ENCODE results near the gene ANKK1. TPM values are rescaled to one million over a fixed set of nuclear protein-coding genes. Genes with fewer than 3 reads are reported as not detected.

Gene ANKK1
- total and polyA plus RNA-seq, 10 of the 15 experiments (the other 5 are each of a cell fraction or from before 2014, with no cell fraction given): not detected

DNA sequence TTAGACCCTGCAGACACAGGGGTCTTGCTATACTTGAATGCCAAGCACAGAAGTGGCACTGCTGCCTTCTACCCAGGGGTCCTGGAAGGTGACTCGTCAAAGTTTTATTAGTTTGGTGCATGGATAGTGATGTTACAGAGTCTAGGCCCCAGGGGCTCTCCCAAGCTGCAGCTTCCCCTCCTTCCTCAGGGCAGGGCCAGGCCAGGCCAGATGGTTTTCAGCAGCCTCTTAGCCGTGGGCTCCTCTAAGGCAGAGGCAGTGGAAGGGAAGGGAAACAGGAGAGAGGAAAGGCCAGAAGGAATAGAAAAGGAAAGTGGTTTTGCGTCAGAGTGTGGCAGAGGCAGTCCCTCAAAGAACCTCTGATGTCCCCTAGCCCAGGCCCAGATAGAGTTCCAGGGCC lies 21.9 kb downstream of the ANKK1 start:
- intact Hi-C loops (cut with micrococcal nuclease; ENCODE audit: unreplicated experiment) (no loop called here), in situ Hi-C loops (cut with MboI) (no loop called here)
- Histone ChIP-seq H3K79me2 (ENCODE audit: control insufficient read depth, insufficient read depth, low read length) (no peaks in the 10 kb centered on the region), H3K4me1 (ENCODE audit: control insufficient read depth, insufficient read depth, low read length) (no peaks in the 10 kb centered on the region), H3K36me3 (ENCODE audit: control insufficient read depth in 2 of 2, insufficient read depth in 2 of 2, low read length in 1 of 2) (no peaks in the 10 kb centered on the region), H3K27me3 (replicated peaks in 1 of 2; ENCODE audit: control insufficient read depth in 2 of 2, insufficient read depth in 2 of 2, low read length in 1 of 2) (peaks cover 0 to 6% of the 10 kb centered on the region in 2 experiments; a peak in 2 of 4 replicates), H3K9me3 (replicated peaks; ENCODE audit: control insufficient read depth, insufficient read depth, low read length) (no peaks in the 10 kb centered on the region), H4K20me1 (ENCODE audit: control insufficient read depth, insufficient read depth) (no peaks in the 10 kb centered on the region; the same call in 1 of the 2 replicates), H2AFZ (ENCODE audit: control insufficient read depth, low read depth, low read length) (no peak overlapping the region), H3K27ac (ENCODE audit: control insufficient read depth, insufficient read depth) (no peak overlapping the region), H3K4me3 (no peak overlapping the region), H3K4me2 (ENCODE audit: control insufficient read depth, insufficient read depth) (no peak overlapping the region), H3K9ac (ENCODE audit: control insufficient read depth, insufficient read depth, low read length) (no peak overlapping the region)
- DNase-seq (ENCODE audit: low read depth, low spot score) (no peak), ATAC-seq (no peak), FAIRE-seq (no peak)
- WGBS (ENCODE audit: insufficient coverage, insufficient replicate concordance, low lambda C conversion rate, missing lambda C conversion rate): 13% methylated on average over 3 of the region's 3 CpGs
- CTCF ChIA-PET: no interaction called here
- POLR2A ChIA-PET: no interaction called here
- BruUV-seq (replicated peaks): no TSS peak
- SMC1A ChIA-PET (ENCODE audit: uncharacterized antibody, unreplicated experiment): no interaction called here
- RAD21 ChIA-PET (ENCODE audit: unreplicated experiment): no interaction called here
- TF ChIP-seq ZNF687 (IDR thresholded peaks at IDR 0.05) (no peak), SUPT20H (IDR thresholded peaks at IDR 0.05; ENCODE audit: borderline replicate concordance, control insufficient read depth, low read depth, low read length) (no peak), FOS (IDR thresholded peaks at IDR 0.05; ENCODE audit: borderline replicate concordance, extremely low read depth, insufficient read length) (no peak), SUZ12 (IDR thresholded peaks at IDR 0.05; ENCODE audit: unreplicated experiment) (no peak), ESRRA (IDR thresholded peaks at IDR 0.05; ENCODE audit: low read length) (no peak), IRF4 (IDR thresholded peaks at IDR 0.05; ENCODE audit: low read depth, low read length) (no peak), PAX5 (IDR thresholded peaks at IDR 0.05; ENCODE audit: borderline replicate concordance, low read depth, low read length) (no peak), ASH2L (IDR thresholded peaks at IDR 0.05; ENCODE audit: borderline replicate concordance, low read depth) (no peak), NBN (IDR thresholded peaks at IDR 0.05) (no peak), BRCA1 (IDR thresholded peaks at IDR 0.05; ENCODE audit: low read depth, low read length) (no peak), BCL11A (IDR thresholded peaks at IDR 0.05; ENCODE audit: low read depth, low read length) (no peak)
- TF ChIP-seq, protein P1, sequence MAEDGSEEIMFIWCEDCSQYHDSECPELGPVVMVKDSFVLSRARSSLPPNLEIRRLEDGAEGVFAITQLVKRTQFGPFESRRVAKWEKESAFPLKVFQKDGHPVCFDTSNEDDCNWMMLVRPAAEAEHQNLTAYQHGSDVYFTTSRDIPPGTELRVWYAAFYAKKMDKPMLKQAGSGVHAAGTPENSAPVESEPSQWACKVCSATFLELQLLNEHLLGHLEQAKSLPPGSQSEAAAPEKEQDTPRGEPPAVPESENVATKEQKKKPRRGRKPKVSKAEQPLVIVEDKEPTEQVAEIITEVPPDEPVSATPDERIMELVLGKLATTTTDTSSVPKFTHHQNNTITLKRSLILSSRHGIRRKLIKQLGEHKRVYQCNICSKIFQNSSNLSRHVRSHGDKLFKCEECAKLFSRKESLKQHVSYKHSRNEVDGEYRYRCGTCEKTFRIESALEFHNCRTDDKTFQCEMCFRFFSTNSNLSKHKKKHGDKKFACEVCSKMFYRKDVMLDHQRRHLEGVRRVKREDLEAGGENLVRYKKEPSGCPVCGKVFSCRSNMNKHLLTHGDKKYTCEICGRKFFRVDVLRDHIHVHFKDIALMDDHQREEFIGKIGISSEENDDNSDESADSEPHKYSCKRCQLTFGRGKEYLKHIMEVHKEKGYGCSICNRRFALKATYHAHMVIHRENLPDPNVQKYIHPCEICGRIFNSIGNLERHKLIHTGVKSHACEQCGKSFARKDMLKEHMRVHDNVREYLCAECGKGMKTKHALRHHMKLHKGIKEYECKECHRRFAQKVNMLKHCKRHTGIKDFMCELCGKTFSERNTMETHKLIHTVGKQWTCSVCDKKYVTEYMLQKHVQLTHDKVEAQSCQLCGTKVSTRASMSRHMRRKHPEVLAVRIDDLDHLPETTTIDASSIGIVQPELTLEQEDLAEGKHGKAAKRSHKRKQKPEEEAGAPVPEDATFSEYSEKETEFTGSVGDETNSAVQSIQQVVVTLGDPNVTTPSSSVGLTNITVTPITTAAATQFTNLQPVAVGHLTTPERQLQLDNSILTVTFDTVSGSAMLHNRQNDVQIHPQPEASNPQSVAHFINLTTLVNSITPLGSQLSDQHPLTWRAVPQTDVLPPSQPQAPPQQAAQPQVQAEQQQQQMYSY (CRISPR knock-in tag; IDR thresholded peaks at IDR 0.05): no peak
- TF ChIP-seq, protein P2, sequence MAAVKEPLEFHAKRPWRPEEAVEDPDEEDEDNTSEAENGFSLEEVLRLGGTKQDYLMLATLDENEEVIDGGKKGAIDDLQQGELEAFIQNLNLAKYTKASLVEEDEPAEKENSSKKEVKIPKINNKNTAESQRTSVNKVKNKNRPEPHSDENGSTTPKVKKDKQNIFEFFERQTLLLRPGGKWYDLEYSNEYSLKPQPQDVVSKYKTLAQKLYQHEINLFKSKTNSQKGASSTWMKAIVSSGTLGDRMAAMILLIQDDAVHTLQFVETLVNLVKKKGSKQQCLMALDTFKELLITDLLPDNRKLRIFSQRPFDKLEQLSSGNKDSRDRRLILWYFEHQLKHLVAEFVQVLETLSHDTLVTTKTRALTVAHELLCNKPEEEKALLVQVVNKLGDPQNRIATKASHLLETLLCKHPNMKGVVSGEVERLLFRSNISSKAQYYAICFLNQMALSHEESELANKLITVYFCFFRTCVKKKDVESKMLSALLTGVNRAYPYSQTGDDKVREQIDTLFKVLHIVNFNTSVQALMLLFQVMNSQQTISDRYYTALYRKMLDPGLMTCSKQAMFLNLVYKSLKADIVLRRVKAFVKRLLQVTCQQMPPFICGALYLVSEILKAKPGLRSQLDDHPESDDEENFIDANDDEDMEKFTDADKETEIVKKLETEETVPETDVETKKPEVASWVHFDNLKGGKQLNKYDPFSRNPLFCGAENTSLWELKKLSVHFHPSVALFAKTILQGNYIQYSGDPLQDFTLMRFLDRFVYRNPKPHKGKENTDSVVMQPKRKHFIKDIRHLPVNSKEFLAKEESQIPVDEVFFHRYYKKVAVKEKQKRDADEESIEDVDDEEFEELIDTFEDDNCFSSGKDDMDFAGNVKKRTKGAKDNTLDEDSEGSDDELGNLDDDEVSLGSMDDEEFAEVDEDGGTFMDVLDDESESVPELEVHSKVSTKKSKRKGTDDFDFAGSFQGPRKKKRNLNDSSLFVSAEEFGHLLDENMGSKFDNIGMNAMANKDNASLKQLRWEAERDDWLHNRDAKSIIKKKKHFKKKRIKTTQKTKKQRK (IDR thresholded peaks at IDR 0.05; ENCODE audit: low read depth, low read length): no peak

Measured in GM12878 (cell line).